ENCODE data around the gene AFAP1L1. TPM values are rescaled to one million over a fixed set of nuclear protein-coding genes. Genes with fewer than 3 reads are reported as not detected.

AFAP1L1 gene
- total RNA-seq, 1 experiment from 2014 or later, result 19.6 TPM

DNA sequence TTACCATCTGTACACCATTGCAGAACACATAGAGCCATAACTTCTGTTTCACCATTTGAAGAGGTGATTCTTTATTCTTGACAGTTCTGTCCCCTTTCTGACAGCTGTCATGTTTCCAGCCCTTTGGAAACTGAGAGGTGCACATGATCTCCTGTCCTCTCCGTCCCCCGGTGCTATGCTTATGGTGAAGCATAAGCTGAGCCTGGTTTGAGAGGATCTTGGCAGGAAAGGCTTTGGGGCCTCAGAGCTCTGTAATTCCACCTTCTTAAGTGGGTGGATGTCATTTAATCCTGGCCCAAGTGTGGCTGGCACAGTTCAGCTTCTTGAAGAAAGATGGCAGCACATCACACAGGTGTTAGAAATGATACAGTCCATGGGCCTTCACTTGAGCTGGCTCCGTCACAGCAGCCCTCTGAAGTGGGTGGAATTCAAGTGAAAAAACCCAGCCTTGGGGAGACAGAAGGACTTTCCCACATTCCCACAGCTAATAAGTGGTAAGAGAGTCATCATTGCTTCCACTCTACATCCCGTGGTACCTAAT, 43.0 kb downstream of the AFAP1L1 start:
- intact Hi-C loops (cut with micrococcal nuclease), result no loop called here
- H3K9me3 ChIP-seq (ENCODE audit: low read length), result no peaks in the 10 kb centered on the region
- H3K4me3 ChIP-seq (ENCODE audit: low read length), result no peak overlapping the region
- no peaks in the 10 kb centered on the region for H3K79me2 ChIP-seq (ENCODE audit: low read length)
- no peak overlapping the region for H3K4me2 ChIP-seq (ENCODE audit: low read length)
- H3K36me3 ChIP-seq (ENCODE audit: low read depth, low read length), result no peaks in the 10 kb centered on the region
- H4K20me1 ChIP-seq (ENCODE audit: low read length), result no peaks in the 10 kb centered on the region
- no peaks in the 10 kb centered on the region for H3K27me3 ChIP-seq (ENCODE audit: low read length)
- ChIA-PET CTCF (interaction anchor here (0.5 to 1.1 kb wide), 4 partner anchors 31 to 489 kb away, joined by 3 to 7 read pairs (median 4); no protein-coding TSS in a partner anchor), POLR2A (ENCODE audit: unreplicated experiment) (interaction anchor here (0.6 kb wide), 1 partner anchor 417 kb away, joined by 27 read pairs; no protein-coding TSS in a partner anchor)
- TF ChIP-seq EZH2 (IDR thresholded peaks at IDR 0.05; ENCODE audit: low read length, unreplicated experiment), result no peak
- TF ChIP-seq, protein P1, sequence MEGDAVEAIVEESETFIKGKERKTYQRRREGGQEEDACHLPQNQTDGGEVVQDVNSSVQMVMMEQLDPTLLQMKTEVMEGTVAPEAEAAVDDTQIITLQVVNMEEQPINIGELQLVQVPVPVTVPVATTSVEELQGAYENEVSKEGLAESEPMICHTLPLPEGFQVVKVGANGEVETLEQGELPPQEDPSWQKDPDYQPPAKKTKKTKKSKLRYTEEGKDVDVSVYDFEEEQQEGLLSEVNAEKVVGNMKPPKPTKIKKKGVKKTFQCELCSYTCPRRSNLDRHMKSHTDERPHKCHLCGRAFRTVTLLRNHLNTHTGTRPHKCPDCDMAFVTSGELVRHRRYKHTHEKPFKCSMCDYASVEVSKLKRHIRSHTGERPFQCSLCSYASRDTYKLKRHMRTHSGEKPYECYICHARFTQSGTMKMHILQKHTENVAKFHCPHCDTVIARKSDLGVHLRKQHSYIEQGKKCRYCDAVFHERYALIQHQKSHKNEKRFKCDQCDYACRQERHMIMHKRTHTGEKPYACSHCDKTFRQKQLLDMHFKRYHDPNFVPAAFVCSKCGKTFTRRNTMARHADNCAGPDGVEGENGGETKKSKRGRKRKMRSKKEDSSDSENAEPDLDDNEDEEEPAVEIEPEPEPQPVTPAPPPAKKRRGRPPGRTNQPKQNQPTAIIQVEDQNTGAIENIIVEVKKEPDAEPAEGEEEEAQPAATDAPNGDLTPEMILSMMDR (conservative IDR thresholded peaks at IDR 0.05; ENCODE audit: low read depth, low read length), result peak; percentile 42
- TF ChIP-seq EZH2phosphoT487 (IDR thresholded peaks at IDR 0.05; ENCODE audit: borderline replicate concordance, low read length), result no peak
- DNase-seq, result peak; percentile 26
- no peak overlapping the region for H2AFZ ChIP-seq (ENCODE audit: low read length)
- H3K9me2 ChIP-seq (replicated peaks; ENCODE audit: low read length), result no peaks in the 10 kb centered on the region
- BruUV-seq (replicated peaks), result no TSS peak
- ATAC-seq, result peak; percentile 39; the same call in 1 of the 2 replicates
- no peak overlapping the region for H3K9ac ChIP-seq (ENCODE audit: low read length)
- H3K4me1 ChIP-seq (ENCODE audit: insufficient read depth, low read length), result no peaks in the 10 kb centered on the region
- no peaks in the 10 kb centered on the region for H3F3A ChIP-seq (ENCODE audit: low read length, unreplicated experiment)
- H3K27ac ChIP-seq (ENCODE audit: low read length), result no peak overlapping the region

DNA sequence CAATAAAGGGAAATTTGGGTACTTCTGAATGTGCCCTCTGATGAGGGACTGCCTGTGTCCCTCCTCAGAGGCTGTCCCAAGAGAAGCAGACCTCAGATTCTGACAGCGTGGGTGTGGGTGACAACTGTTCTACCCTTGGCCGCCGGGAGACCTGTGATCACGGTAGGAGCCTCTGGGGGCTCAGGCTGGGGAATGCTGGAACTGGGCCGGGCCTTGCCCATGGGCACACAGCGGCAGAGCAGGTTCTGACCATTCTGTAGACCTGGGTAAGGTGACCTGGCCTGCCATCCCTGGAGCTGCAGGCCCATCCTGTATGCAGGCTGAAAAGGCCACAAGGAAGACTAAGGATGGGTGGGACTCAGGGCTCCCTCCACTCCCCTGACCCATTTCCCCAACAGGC, 44.1 kb downstream of the AFAP1L1 start:
- Histone ChIP-seq H3K4me1 (ENCODE audit: insufficient read depth, low read length) (peaks cover 3% of the 10 kb centered on the region), H3K27ac (ENCODE audit: low read length) (no peak overlapping the region), H3K9me3 (ENCODE audit: low read length) (no peaks in the 10 kb centered on the region), H4K20me1 (ENCODE audit: low read length) (no peaks in the 10 kb centered on the region), H3F3A (ENCODE audit: low read length, unreplicated experiment) (no peaks in the 10 kb centered on the region), H3K36me3 (ENCODE audit: low read depth, low read length) (no peaks in the 10 kb centered on the region), H3K4me2 (ENCODE audit: low read length) (no peak overlapping the region), H3K9me2 (replicated peaks; ENCODE audit: low read length) (no peaks in the 10 kb centered on the region), H2AFZ (ENCODE audit: low read length) (no peak overlapping the region), H3K4me3 (ENCODE audit: low read length) (no peak overlapping the region), H3K27me3 (ENCODE audit: low read length) (no peaks in the 10 kb centered on the region), H3K9ac (ENCODE audit: low read length) (no peak overlapping the region), H3K79me2 (ENCODE audit: low read length) (no peaks in the 10 kb centered on the region)
- TF ChIP-seq EZH2phosphoT487 (IDR thresholded peaks at IDR 0.05; ENCODE audit: borderline replicate concordance, low read length) (no peak), EZH2 (IDR thresholded peaks at IDR 0.05; ENCODE audit: low read length, unreplicated experiment) (no peak)
- TF ChIP-seq, protein P1 (conservative IDR thresholded peaks at IDR 0.05; ENCODE audit: low read depth, low read length), result no peak
- DNase-seq, result no peak
- no TSS peak for BruUV-seq (replicated peaks)
- ChIA-PET POLR2A (ENCODE audit: unreplicated experiment) (no interaction called here), CTCF (no interaction called here)
- intact Hi-C loops (cut with micrococcal nuclease), result loop anchor here (2.0 kb wide), 2 partner anchors 31 to 115 kb away; no protein-coding TSS in a partner anchor
- no peak for ATAC-seq
